Fibroblast of lung (primary cell): ENCODE results near the gene CAMSAP2. TPM values are rescaled to one million over a fixed set of nuclear protein-coding genes. Genes with fewer than 3 reads are reported as not detected.

Source experiments
- DNase-seq, 2 donors: peaks; one replicate each; pipeline versions ENCODE4 v3.0.0 to v3.0.0-alpha.2; 2010; ENCODE audit warnings: low read depth in 2 of 2
- H2AFZ ChIP-seq: 2 replicates; pipeline ENCODE4 v1.5.1; 2012; ENCODE audit warnings: low read length, control low read depth, inconsistent platforms
- H3K27ac ChIP-seq: 2 replicates; pipeline ENCODE4 v1.5.1; 2011; ENCODE audit warnings: low read length, control low read depth; ENCODE audit not compliant: insufficient read depth
- H3K27me3 ChIP-seq: 2 replicates; pipeline ENCODE4 v1.5.1; 2011; ENCODE audit warnings: mild to moderate bottlenecking, low read length; ENCODE audit not compliant: control insufficient read depth, insufficient read depth
- H3K36me3 ChIP-seq: 2 replicates; pipeline ENCODE4 v1.5.1; 2011; ENCODE audit warnings: low read length; ENCODE audit not compliant: control insufficient read depth, insufficient read depth
- H3K4me1 ChIP-seq: 2 replicates; pipeline ENCODE4 v1.5.1; 2011; ENCODE audit warnings: low read length; ENCODE audit not compliant: control insufficient read depth, insufficient read depth; ENCODE audit errors: extremely low read depth
- H3K4me2 ChIP-seq: 2 replicates; pipeline ENCODE4 v1.5.1; 2011; ENCODE audit warnings: low read length, control low read depth; ENCODE audit not compliant: insufficient read depth; ENCODE audit errors: extremely low read depth
- H3K4me3 ChIP-seq, 4 experiments: fragments of 200-600 bp in 1 of 4; sonication (generic) in 1 of 4; replicated peaks in 1 of 4; 2 replicates each; pipeline ENCODE4 v1.5.1; 2011 to 2016; ENCODE audit warnings: low read length in 4 of 4, low read depth in 3 of 4, mild to moderate bottlenecking in 3 of 4, control low read depth in 2 of 4, inconsistent platforms in 1 of 4, mixed read lengths in 1 of 4; ENCODE audit not compliant: insufficient read depth in 1 of 4; ENCODE audit errors: control extremely low read depth in 1 of 4
- H3K79me2 ChIP-seq: 2 replicates; pipeline ENCODE4 v1.5.1; 2012; ENCODE audit warnings: mild to moderate bottlenecking, low read length, inconsistent platforms; ENCODE audit not compliant: control insufficient read depth, insufficient read depth
- H3K9ac ChIP-seq: 2 replicates; pipeline ENCODE4 v1.5.1; 2011; ENCODE audit warnings: mild to moderate bottlenecking, low read length, control low read depth; ENCODE audit not compliant: insufficient read depth
- H3K9me3 ChIP-seq: 2 replicates; pipeline ENCODE4 v1.5.1; 2012; ENCODE audit warnings: low read depth, low read length; ENCODE audit not compliant: control insufficient read depth, insufficient read depth
- H4K20me1 ChIP-seq: 2 replicates; pipeline ENCODE4 v1.5.1; 2011; ENCODE audit warnings: low read length; ENCODE audit not compliant: control insufficient read depth, insufficient read depth; ENCODE audit errors: extremely low read depth
- CTCF ChIP-seq, 2 donors: IDR thresholded peaks in 1 of 2; conservative IDR thresholded peaks in 1 of 2; 1 replicate in 1 of 2; 2 replicates in 1 of 2; pipeline ENCODE4 v1.5.1; 2011 to 2012; ENCODE audit warnings: low read length in 2 of 2, control low read depth in 1 of 2, inconsistent platforms in 1 of 2, low read depth in 1 of 2, mild to moderate bottlenecking in 1 of 2
- EZH2 ChIP-seq: IDR thresholded peaks from 2 replicates; pipeline ENCODE4 v1.5.1; 2012; ENCODE audit warnings: low read length, control low read depth, mild to moderate bottlenecking; ENCODE audit errors: missing control alignments
- polyA plus RNA-seq, 2 donors: library from polyadenylated mRNA; depleted of rRNA in 1 of 2; stranded (reverse) in 1 of 2; unstranded in 1 of 2; fragments of >200 nt; gene quantifications; 2 replicates each; pipeline ENCODE4 v1.2.1, GENCODE V29; 2011 to 2012; ENCODE audit warnings: missing spikeins in 1 of 2
- total RNA-seq: library from RNA; depleted of rRNA; stranded (reverse); fragments of >200 nt; gene quantifications from 2 replicates; pipeline ENCODE4 v1.2.1, GENCODE V29; 2014

The CAMSAP2 gene
- total and polyA plus RNA-seq, 2 donors (not counting 1 experiment from before 2014, with no cell fraction given), result 22.3 to 32.5 TPM

- Histone ChIP-seq H3K4me2 (no peak overlapping the region), H3K9me3 (no peaks in the 10 kb centered on the region), H2AFZ (no peak overlapping the region), H3K4me1 (no peaks in the 10 kb centered on the region), H4K20me1 (no peaks in the 10 kb centered on the region), H3K79me2 (no peaks in the 10 kb centered on the region), H3K27ac (no peak overlapping the region), H3K9ac (no peak overlapping the region), H3K36me3 (no peaks in the 10 kb centered on the region), H3K4me3 (no peak overlapping the region), H3K27me3 (peaks cover 19% of the 10 kb centered on the region)
- TF ChIP-seq EZH2 (no peak), CTCF (conservative IDR thresholded peaks at IDR 0.05 in 1 of 2, IDR thresholded peaks at IDR 0.05 in 1 of 2; ENCODE audit: low read depth in 1 of 2, low read length in 2 of 2) (no peak)
- no peak for DNase-seq
These were observed 154.3 kb downstream of the CAMSAP2 start for GRCh38 chr1:200892958-200893357.

GRCh38 chr1:200893411-200893901 is 154.8 kb downstream of the CAMSAP2 start:
- TF ChIP-seq EZH2, result no peak
- TF ChIP-seq CTCF (conservative IDR thresholded peaks at IDR 0.05 in 1 of 2, IDR thresholded peaks at IDR 0.05 in 1 of 2; ENCODE audit: low read depth in 1 of 2, low read length in 2 of 2), result no peak
- no peaks in the 10 kb centered on the region for H3K9me3 ChIP-seq
- H3K4me2 ChIP-seq, result no peak overlapping the region
- H3K27me3 ChIP-seq, result peaks cover 16% of the 10 kb centered on the region
- no peaks in the 10 kb centered on the region for H3K4me1 ChIP-seq
- H3K9ac ChIP-seq, result no peak overlapping the region
- no peaks in the 10 kb centered on the region for H3K36me3 ChIP-seq
- H4K20me1 ChIP-seq, result no peaks in the 10 kb centered on the region
- H3K4me3 ChIP-seq, result no peak overlapping the region
- DNase-seq, result no peak
- no peaks in the 10 kb centered on the region for H3K79me2 ChIP-seq
- no peak overlapping the region for H2AFZ ChIP-seq
- no peak overlapping the region for H3K27ac ChIP-seq

- H3K79me2 ChIP-seq, result no peaks in the 10 kb centered on the region
- H3K4me2 ChIP-seq, result no peak within 1 kb of the TSS
- H3K36me3 ChIP-seq, result no peaks in the 10 kb centered on the region
- no peaks in the 10 kb centered on the region for H3K9me3 ChIP-seq
- no peak within 1 kb of the TSS for H3K27ac ChIP-seq
- H3K4me1 ChIP-seq, result no peaks in the 10 kb centered on the region
- H3K9ac ChIP-seq, result no peak within 1 kb of the TSS
- H2AFZ ChIP-seq, result no peak within 1 kb of the TSS
- peaks cover 16% of the 10 kb centered on the region for H3K27me3 ChIP-seq
- TF ChIP-seq EZH2 (no peak), CTCF (conservative IDR thresholded peaks at IDR 0.05 in 1 of 2, IDR thresholded peaks at IDR 0.05 in 1 of 2; ENCODE audit: low read depth in 1 of 2, low read length in 2 of 2) (no peak)
- no peaks in the 10 kb centered on the region for H4K20me1 ChIP-seq
- no peak within 1 kb of the TSS for H3K4me3 ChIP-seq
- no peak for DNase-seq
These were observed 156.2 kb downstream of the CAMSAP2 start, which contains the start of gene INAVA for GRCh38 chr1:200894712-200895442. INAVA (plus strand) TSS chr1:200894900; CDS start chr1:200898401, 3,501 bp downstream.
